Measurements from ENCODE around the gene GSDME.
"Not testable (repeated sequence)": the region's sequence is repeated elsewhere in the genome, so short reads cannot be mapped to it uniquely, and the experiment has no call there.

GSDME gene

DNA sequence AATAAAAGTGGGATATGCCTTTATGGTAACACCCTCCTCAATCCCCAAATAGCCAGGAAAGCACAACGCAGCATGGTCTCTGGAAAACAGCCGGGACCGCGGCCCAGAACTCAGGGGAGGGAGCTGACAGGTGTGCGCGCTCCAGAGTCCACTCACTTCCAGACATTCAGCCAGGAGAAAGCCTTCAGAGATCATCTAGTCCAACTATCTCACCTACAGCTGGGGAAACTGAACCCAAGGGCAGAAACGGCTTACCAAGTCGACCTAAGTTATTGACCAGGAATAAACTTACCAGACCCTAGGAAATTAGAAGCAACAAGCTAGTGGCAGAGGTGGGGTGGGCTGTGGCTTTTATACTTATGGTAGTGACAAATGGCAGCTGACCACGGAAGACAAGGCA is 16.4 kb downstream of the GSDME start:
- DNase-seq = no peak

DNA sequence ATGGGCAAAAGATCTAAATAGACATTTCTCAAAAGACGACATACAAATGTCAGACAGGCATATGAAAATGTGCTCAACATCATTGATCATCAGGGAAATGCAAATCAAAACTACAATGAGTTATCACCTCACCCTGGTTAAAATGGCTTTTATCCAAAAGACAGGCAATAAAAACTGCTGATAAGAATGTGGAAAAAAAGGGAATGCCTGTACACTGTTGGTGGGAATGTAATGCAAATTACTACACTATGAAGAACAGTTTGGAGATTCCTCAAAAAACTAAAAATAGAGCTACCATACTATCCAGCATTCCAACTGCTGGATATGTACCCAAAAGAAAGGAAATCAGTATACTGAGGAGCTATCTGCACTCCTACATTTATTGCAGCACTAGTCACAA is 18.0 kb downstream of the GSDME start:
- no peak for DNase-seq

DNA sequence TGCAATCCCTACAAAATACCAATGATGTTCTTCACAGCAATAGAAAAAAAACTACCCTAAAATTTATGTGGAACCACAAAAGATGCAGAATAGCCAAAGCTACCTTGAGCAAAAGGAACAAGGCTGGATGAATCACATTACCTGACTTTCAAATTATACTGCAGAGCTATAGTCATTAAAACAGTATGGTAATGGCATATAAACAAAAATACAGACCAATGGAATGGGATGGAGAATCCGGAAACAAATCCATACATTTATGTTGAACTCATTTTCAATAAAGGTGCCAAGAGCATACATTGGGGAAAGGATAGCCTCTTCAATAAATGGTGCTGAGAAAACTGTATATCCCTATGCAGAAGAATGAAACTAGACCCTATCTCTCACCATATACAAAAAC is 18.7 kb downstream of the GSDME start:
- no peak for DNase-seq

DNA sequence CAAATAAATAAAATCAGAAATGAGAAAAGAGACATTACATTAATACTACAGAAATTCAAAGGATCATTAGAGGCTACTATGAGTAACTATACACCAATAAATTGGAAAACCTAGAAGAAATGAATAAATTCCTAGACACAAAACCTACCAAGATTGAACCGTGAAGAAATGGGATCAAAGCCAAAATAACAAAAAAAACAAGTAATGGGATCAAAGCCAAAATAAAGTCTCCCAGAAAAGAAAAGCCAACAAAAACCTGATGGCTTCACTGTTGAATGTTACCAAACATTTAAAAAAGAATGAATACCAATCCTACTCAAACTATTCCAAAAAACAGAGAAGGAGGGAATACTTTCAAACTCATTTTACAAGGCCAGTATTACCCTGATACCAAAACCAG is 20.0 kb downstream of the GSDME start:
- no peak for DNase-seq

DNA sequence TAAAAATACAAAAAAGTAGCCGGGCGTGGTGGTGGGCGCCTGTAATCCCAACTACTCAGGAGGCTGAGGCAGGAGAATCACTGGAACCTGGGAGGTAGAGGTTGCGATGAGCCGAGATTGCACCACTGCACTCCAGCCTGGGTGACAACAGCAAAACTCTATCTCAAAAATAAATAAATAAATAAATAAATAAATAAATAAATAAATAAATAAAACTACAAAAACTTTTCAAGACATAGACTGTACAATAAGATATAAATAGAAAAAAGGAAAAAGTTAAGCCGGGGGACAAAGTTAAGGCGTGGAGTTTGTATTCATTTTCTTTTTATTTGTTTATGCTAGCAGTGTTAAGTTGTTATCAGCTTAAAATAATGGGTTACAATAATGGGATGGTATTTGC is 21.7 kb downstream of the GSDME start:
- DNase-seq = not testable (repeated sequence)

DNA sequence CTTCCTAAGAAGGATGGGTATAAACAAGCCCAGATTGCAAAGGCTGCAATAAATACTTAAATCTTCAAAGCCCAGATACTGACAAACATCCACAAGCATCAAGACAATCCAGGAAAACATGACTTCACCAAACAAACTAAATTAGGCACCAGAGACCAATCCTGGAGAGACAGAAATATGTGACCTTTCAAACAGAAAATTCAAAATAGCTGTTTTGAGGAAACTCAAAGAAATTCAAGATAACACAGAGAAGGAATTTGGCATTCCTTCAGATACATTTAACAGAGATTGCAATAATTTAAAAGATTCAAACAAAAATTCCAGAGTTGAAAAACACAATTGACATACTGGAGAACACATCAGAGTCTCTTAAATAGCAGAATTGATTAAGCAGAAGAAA is 23.0 kb downstream of the GSDME start:
- DNase-seq = no peak

DNA sequence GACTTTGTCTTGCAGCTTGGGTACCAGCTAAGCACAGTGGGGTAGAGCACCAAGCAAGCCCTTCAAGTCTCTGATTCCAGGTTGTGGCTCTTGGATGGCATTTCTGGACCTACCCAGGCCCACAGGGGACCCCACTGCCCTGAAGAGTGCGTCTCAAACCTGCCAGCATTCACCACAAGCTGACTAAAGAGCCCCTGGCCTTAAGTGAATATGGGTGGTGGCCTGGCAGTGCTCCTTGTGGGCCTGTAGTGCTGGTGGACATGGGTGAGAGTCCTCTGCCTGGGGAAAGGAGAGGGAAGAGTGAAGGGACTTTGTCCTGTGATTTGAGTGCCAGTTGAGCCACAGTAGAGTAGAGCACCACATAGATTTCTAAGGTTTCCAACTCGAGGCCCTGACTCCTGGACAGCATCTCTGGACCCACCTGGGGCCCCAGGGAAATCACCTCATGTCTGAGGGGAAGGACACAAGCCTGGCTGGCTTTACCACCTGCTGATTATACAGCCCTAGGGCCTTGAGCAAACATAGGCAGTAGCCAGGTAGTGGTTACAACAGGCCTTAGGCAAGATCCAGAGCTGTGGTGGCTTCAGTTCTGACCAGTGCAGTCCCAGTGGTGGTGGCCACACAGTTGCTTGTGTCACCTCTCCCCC is 23.7 kb downstream of the GSDME start:
- DNase-seq = no peak

DNA sequence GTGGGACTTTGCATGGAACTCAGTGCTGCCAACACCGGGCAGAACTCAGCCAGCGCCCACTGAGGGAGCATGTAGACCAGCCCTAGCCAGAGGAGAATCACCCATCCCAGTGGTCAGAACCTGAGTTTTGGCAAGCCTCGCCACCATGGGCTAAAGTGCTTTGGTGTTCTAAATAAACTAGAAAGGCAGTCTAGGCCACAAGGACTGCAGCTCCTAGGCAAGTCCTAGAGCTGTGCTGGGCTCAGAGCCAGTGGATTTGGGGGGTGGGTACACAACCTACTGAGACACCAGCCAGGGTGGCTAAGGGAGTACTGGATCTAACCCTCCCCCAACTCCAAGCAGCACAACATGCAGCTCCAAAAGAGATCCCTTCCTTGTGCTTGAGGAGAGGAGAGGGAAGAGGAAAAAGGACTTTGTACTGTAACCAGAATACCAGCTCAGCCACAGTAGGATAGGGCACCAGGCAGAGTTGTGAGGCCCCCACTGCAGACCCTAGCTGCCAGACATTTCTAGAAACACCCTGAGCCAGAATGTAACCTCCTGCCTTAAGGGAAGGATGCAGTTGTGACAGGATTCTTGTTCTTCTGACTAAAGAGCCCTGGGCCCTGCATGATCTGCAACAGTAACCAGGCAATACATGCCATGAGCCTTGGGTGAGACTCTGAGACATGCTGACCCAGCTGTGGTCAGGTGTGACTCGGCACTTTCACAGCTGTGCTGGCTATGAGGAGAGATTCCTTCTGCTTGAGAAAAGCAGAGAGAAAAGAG is 24.4 kb downstream of the GSDME start:
- no peak for DNase-seq

DNA sequence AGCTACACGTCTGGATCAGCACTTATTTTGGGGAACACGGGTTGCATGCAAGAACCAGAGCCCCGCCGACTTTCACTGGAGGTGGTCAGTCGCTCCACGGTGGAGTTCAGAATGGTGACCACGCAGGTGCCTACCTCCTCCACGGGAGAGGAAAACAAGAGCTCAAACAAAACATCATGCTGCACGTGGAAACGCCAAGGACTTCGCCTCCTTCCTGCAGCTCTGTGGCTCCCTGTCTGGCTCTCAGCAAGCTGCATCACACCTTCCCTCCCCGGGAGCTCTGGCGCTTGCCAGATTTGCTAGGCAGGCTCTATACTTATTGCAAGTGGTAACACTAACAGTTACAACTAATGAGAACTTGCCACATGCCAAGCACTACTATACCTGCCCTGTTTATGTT is 26.0 kb downstream of the GSDME start:
- no peak for DNase-seq

DNA sequence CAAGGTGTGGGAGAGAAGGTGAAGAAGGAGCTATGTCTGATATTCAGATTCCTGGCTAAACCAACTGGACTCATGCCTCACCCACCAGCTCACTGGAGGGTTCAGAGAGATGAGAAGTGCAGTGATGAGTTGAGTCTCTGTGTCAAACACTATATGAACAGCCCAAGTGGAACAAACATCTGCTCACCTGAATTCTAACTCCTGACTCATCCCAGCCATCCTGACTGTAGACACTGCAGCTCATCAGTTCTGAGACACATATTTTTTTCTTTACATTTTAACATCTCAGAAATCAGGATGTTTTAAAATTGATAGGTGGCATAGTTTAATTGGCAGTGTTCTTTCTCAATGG is 27.3 kb downstream of the GSDME start:
- DNase-seq = no peak

DNA sequence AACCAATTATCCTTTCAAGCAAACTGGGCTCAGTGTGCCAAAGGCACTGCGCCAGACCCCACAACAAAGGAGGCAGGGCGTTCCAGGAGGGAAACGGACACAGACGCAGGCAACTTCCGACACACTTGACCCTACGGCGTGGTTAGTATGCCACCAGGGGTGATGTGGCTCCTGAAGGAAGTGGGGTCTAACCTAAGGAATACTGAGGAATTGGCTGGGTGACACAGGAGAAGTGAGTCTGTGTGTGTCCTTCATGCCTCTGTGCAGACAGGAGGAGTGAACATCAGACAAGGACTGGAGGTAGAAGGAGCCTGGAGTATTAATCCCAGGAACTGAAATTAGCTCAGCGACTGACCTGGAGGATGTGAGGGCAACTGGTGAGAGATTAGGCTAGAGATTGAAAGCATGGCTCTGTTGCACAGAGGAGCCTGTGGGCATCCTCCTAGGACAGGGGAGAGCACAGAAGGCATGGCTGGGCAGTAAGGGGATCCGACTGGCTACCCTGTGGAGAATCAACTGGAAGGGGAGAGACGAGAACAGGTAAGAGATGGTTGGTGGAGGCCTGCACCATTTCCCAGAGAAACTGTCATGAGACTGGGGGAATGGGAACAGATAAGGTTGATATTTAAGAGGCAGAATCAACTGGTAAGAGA is 27.8 kb downstream of the GSDME start:
- no peak for DNase-seq

DNA sequence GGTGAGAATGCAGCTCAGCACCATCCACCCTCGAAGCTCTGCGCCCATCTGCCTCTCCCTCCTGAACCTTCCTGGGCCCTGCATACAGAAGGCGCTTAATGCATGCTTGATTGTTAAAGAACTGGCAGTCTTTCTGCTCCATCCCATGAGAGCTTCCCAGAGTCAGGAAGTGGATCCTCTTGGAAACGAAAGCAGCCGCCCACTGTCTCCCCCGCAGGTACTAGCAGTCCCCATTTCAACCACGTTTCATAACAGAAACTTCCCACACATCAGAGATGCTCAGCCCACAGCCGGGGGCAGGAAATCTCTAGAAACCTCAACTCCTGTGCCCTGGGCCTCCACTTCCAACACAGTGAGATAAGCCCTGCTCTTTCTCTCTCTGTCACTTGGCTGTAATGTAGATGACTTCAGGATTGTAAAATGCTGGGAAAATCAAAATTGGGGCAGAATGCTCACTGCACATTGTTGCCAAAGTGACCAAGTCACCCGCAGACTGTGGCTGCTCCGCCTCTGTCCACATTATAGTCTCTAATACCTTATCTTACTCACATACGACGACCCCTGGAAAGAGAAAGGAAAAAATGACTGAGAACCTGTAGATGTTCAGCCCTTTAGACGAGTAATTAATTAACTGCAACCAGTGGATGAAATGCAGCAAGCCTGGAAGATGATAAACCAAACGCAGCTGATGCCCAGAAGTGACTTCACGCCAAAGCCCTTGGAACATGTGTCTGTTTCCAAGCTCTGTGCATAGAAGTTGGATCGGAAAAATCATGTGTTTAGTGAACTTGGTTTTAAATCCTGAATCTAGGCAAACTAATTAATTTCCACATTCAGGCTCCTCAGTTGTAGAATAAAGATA is 28.5 kb downstream of the GSDME start:
- no peak for DNase-seq

DNA sequence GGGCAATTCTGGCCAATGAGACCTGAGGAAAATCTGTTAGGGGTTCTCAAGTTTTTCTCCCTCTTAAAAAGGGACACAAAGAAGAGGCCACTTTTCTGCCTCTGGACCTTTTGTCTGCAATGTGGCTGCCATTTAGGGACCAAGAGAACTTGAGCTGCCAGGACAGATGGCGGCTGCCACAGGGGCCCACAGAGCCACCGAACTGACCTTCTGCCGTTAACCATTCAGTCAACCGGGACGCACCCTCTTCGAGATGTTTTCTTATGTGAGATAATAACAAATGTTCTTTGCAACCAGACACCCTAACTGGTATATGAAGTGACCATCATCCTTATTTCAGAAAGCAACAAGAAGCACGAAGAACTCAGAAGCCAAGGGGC is 29.2 kb downstream of the GSDME start:
- no peak for DNase-seq

DNA sequence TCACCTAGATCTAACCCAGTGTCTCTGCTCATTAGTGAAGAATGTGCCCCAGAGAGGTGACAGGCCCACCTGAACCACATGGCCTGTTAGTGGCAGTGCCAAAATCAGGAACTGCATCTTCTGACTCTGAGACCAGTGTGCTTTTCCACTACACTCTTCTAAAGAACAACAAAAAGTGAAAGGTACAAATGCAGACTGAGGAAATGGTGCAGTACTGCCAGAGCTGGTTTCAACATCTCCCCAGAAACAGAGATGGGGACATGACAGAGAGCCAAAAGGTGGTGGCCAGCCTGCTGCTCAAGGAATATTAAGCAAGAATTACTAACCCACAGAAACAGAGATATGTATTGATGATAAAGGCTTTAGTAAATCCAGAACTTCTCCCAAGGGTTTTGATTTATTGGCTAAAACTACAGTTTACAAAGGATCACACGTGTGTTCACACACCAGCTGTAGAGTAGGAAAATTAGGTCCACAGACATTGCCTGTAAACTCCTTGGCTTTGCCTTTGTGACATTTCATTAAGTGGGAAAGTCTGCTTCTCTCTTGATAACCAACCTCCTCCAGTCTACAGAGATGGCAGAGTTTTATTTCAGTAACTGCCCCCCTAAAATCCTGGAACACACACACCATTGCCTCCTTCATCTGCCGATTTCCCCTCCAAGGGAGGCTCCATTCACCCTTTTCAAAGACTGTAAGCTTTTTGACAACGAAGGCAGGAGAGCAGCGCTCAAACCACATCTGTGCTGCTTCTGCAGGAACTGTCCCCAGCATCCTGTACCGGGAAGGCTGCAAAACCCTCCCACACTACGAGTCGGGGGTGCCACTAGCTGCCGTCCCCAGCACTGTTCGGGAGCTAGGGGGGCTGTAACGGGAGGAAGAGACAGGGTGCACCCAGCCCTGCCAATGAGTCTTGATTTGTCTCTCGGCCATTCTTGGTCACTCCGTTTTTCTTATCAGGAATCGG is 29.8 kb downstream of the GSDME start:
- DNase-seq = no peak

DNA sequence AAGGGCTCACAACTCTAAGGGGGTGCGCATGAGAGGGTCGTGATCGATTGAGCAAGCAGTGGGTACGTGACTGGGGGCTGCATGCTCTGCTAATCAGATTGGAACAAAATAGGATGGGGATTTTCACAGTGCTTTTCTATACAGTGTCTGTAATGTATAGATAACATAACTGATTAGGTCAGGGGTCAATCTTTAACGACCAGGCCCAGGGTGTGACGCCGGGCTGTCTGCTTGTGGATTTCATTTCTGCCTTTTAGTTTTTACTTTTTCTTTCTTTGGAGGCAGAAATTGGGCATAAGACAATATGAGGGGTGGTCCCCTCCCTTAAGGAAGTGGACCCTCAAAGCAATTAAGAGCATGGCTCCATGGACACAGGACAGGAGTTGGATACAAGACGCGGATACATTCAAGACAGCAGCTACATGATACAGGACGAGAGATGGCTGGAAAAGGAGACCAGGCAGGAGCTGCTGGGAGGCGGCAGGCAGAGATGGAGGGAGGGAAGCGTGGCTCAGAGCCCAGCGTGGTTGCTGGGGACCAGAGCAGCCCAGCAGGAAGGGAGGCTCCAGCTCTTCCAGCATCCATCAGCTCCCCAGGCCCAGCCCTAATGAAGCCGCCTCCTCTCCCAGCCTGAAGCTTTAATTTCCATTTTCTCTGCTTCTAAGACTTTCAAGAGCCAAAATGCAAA is 31.6 kb downstream of the GSDME start:
- DNase-seq = no peak

DNA sequence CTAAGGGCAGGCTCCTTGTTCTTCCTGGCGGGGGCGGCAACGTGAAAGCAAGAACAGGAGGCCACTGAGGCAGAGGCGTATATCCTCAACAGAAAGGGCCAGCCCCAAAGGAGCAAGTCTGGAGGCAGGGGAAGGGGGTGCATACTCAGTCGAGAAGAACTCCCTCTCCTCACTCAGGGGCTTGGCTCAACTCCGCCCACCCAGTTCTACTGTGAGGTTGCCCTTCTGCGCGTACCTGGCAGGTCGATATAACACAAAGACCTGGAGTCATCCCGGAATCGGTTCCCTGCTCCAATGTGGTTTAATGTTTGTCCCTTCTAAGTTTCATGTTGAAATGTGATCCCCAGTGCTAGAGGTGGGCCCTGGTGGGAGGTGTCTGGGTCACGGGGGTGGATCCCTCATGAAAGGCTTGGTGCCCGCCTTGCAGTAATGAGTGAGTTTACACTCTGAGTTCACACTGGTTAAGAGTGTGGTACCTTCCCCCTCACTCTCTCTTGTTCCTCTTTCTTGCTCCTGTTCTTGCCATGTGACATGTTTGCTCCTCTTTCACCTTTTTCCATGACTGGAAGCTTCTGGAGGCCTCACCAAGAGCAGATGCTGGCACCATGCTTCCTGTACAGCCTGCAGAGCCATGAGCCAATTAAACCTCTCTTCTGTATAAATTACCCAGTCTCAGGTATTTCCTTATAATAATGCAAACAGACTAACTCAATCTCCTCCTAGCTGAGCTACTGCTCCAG is 32.6 kb downstream of the GSDME start:
- DNase-seq = no peak

DNA sequence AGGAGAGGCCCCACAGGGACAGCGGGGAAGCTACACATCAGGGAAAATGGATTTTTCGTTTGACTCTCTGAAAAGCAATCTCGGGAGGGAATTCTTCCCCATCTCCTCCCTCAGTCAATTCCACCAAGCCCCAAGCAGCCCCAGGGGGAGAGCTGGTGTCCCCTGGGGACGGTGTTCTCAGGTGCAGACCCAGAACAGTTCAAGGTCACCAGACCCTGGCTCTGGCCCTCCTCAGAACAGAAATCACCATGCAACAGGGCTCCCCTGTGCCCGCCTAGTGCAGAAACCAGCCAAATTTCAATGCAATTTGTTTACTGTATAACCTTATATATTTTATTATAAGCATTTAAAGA is 34.1 kb downstream of the GSDME start:
- no peak for DNase-seq

DNA sequence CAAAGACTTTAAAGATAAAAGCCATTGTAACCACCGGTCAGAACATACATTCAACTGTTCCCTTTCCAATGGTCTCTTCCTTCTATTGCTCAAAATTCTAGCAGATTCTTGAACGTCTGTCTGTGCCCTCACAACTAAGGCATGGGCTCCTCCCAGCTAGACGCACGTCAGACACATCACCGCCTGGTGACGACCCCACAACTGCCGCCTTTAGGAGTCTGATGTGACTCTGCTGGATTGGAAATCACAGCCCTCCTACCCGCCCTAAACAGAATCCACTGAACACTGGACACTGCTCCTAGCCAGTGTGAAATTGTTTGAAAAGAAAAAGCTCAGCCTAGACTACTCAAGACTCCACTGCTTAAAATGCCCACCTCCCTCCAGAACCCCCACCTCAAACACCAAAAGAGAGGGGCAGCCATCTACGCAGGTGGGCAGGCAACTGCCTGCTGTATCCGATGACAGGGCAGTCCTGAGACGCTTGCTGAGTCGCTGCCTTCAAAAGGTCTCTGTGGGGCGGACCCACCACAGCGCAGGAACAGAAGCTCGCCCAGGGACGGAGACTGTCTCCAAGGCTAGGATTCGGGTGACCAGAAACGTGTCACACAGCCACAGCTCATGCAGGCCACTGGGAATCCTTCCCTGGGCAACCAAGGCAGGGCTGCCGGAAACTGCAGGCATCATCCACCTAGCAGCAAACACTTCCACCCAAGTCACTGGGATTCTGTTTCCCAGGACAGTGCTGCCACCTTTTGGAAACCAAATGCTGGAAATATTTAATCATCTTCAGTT is 34.7 kb downstream of the GSDME start:
- no peak for DNase-seq

DNA sequence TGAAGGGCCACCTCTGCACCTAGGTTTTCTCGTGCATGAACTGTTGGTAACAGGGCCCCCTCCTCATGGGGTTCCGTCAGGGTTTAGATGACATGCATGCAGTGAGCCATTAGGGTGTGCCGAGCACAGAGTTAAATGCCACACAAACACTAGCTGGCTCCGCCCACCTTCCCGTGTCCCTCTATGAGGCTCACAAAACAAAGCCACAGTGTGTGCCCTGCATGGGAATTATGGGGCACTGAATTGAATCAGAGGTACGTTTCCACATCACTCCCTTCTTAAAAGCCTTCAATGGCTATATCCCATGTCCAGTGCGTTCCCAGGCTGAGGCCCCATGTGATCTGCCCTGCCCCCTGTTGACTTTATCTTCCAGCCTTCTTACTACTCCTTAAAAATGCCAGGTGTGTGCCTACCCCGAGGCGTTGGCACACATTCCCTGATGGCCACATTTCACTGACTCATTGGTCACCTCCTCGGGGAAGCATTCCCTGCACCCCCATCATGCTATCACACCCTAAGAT is 35.7 kb downstream of the GSDME start:
- DNase-seq = no peak

DNA sequence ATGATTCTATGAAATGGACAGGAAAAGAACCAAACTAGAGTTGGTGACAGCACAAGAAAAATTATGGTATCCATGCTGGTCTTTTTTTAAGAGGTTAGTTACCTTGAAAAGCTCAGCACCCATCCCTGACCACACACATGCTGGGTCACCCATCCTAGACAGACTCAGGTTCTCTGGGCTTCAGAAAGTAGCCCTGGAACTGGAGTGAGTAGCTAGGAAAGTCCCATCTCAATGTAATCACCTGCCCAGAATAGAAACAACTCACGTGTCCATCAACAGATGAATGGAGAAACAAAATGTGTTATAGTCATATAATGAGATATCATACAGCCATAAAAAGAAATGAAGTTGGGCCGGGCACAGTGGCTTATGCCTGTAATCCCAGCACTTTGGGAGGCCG is 37.0 kb downstream of the GSDME start:
- DNase-seq = no peak
